A549 (cell line): ENCODE measurements around the gene SYNM. TPM values are rescaled to one million over a fixed set of nuclear protein-coding genes. Genes with fewer than 3 reads are reported as not detected.

Experiments used
- ATAC-seq, 2 experiments: fragments of 200-7000 bp in 1 of 2; fragments of >200 bp in 1 of 2; cut with Nextera tagmentation in 1 of 2; cut with Tn5 transposase in 1 of 2; 3 replicates each; pipeline versions ENCODE4 v1.8.0 to v1.9.1; 2018 to 2020; ENCODE audit warnings: mild to moderate bottlenecking in 1 of 2, moderate library complexity in 1 of 2
- CTCF ChIA-PET: fragments of 300-600 bp; sonication (Branson Sonifier 250); formaldehyde crosslinking; extraction: SDS; loops from one replicate; lab custom pipeline; 2021; ENCODE audit warnings: antibody characterized with exemption, inconsistent platforms; lab: Yijun Ruan, JAX
- POLR2A ChIA-PET: fragments of 350-600 bp; formaldehyde crosslinking; extraction: SDS; loops from one replicate; lab custom pipeline; 2021; ENCODE audit warnings: antibody characterized with exemption, inconsistent platforms; lab: Yijun Ruan, JAX
- DNase-seq, 2 experiments: peaks; one replicate each; pipeline versions ENCODE4 v3.0.0 to v3.0.0-alpha.2; 2011 to 2016; ENCODE audit warnings: low read depth in 1 of 2, low spot score in 1 of 2
- FAIRE-seq: peaks from 2 replicates; lab custom pipeline; 2011; peaks lifted over from hg19 to GRCh38; lab: Jason Lieb, UNC
- H3K27ac ChIP-seq, 2 experiments: fragments of >200 bp; sonication (Bioruptor Twin); formaldehyde crosslinking; 3 replicates each; pipeline ENCODE4 v1.5.1; 2016 to 2017
- H3K4me1 ChIP-seq: fragments of >200 bp; sonication (Bioruptor Twin); formaldehyde crosslinking; 3 replicates; pipeline ENCODE4 v1.6.1; 2016
- H3K4me2 ChIP-seq: fragments of >200 bp; sonication (Bioruptor Twin); formaldehyde crosslinking; 3 replicates; pipeline ENCODE4 v1.6.1; 2016
- H3K4me3 ChIP-seq: fragments of >200 bp; sonication (Bioruptor Twin); formaldehyde crosslinking; 3 replicates; pipeline ENCODE4 v1.5.1; 2016
- H3K9me3 ChIP-seq: fragments of >200 bp; sonication (Bioruptor Twin); formaldehyde crosslinking; 3 replicates; pipeline ENCODE4 v1.6.1; 2016
- CHD4 ChIP-seq: fragments of 200-600 bp; sonication (generic); IDR thresholded peaks from 2 replicates; pipeline ENCODE4 v1.6.1; 2016; ENCODE audit warnings: antibody characterized with exemption, mild to moderate bottlenecking, borderline replicate concordance
- EP300 ChIP-seq, 2 experiments: fragments of >200 bp; sonication (Bioruptor Twin); formaldehyde crosslinking; IDR thresholded peaks; 2 replicates in 1 of 2; 3 replicates in 1 of 2; pipeline ENCODE4 v1.6.1; 2016 to 2017
- FOSB ChIP-seq: fragments of 250-450 bp; sonication (Bioruptor Pico); IDR thresholded peaks from 2 replicates; pipeline ENCODE4 v1.5.0; 2020; ENCODE audit warnings: mild to moderate bottlenecking, moderate library complexity
- FOSL2 ChIP-seq, 2 experiments: fragments of 450-650 bp in 1 of 2; fragments of >200 bp in 1 of 2; sonication (Bioruptor Twin) in 1 of 2; formaldehyde crosslinking; IDR thresholded peaks; 2 replicates each; pipeline versions ENCODE4 v1.5.0 to v1.6.1; 2016 to 2020; ENCODE audit warnings: mild to moderate bottlenecking in 1 of 2, moderate library complexity in 1 of 2
- GATA3 ChIP-seq: IDR thresholded peaks from 2 replicates; pipeline ENCODE4 v1.6.1; 2012; ENCODE audit warnings: borderline replicate concordance
- KDM1A ChIP-seq: fragments of 200-600 bp; sonication (generic); IDR thresholded peaks from 2 replicates; pipeline ENCODE4 v1.6.1; 2016; ENCODE audit warnings: low read depth, mild to moderate bottlenecking
- NR3C1 ChIP-seq: fragments of >200 bp; sonication (Bioruptor Twin); formaldehyde crosslinking; IDR thresholded peaks from 3 replicates; pipeline ENCODE4 v1.6.1; 2017
- PHF8 ChIP-seq: fragments of 200-600 bp; sonication (generic); IDR thresholded peaks from 2 replicates; pipeline ENCODE4 v1.6.1; 2016; ENCODE audit warnings: low read depth, mild to moderate bottlenecking, antibody characterized with exemption, moderate library complexity, borderline replicate concordance
- RAD21 ChIP-seq, 2 experiments: fragments of >200 bp in 1 of 2; sonication (Bioruptor Twin) in 1 of 2; formaldehyde crosslinking in 1 of 2; IDR thresholded peaks in 1 of 2; conservative IDR thresholded peaks in 1 of 2; 2 replicates in 1 of 2; 3 replicates in 1 of 2; pipeline ENCODE4 v1.6.1; 2012 to 2018; ENCODE audit warnings: inconsistent platforms in 1 of 2
- RFX5 ChIP-seq: fragments of 450-650 bp; IDR thresholded peaks from 2 replicates; pipeline ENCODE4 v1.7.1; 2014; ENCODE audit warnings: antibody characterized with exemption, mild to moderate bottlenecking, moderate library complexity
- RNF2 ChIP-seq: fragments of 200-600 bp; sonication (generic); IDR thresholded peaks from 2 replicates; pipeline ENCODE4 v1.6.1; 2016; ENCODE audit warnings: low read depth, mild to moderate bottlenecking, antibody characterized with exemption, moderate library complexity, borderline replicate concordance
- SREBF2 ChIP-seq: fragments of 450-650 bp; IDR thresholded peaks from 2 replicates; pipeline ENCODE4 v1.6.1; 2014; ENCODE audit warnings: mild to moderate bottlenecking, moderate library complexity
- TFCP2L1 ChIP-seq: fragments of 250-450 bp; sonication (Bioruptor Pico); IDR thresholded peaks from 2 replicates; pipeline ENCODE4 v1.5.0; 2021; ENCODE audit warnings: mild to moderate bottlenecking
- TP53 ChIP-seq: fragments of 250-450 bp; sonication (Bioruptor Pico); IDR thresholded peaks from 2 replicates; pipeline ENCODE4 v1.5.0; 2021; ENCODE audit warnings: mild to moderate bottlenecking, moderate library complexity
- WGBS: methylation state at CpG from one replicate; pipeline ENCODE4 v1.1.6; 2017; ENCODE audit errors: missing lambda C conversion rate; 5-methylcytosine and 5-hydroxymethylcytosine counted together
- polyA plus RNA-seq, 4 experiments: library from polyadenylated mRNA; depleted of rRNA in 3 of 4; stranded (reverse); fragments of >200 nt; fragmentation: RNase III in 1 of 4; extraction: RNeasy Plus Mini Kit Qiagen cat#74134 plus additional on column Dnase treatment in 1 of 4; gene quantifications; 2 replicates in 3 of 4; 3 replicates in 1 of 4; pipeline ENCODE4 v1.2.3, GENCODE V29; 2011 to 2017
- TF ChIP-seq, protein P1 (sequence below): fragments of 250-450 bp; sonication (Bioruptor Pico); IDR thresholded peaks from 2 replicates; pipeline ENCODE4 v1.5.0; 2021; ENCODE audit warnings: mild to moderate bottlenecking, moderate library complexity, borderline replicate concordance
- TF ChIP-seq, protein P2 (sequence below): fragments of 450-650 bp; IDR thresholded peaks from 2 replicates; pipeline ENCODE4 v1.6.1; 2014; ENCODE audit warnings: antibody characterized with exemption
- TF ChIP-seq, protein P3 (sequence below): fragments of 150-350 bp; IDR thresholded peaks from 2 replicates; pipeline ENCODE4 v1.6.1; 2014; ENCODE audit warnings: low read depth, mild to moderate bottlenecking, low read length

Gene SYNM
- polyA plus RNA-seq, 2 of the 4 experiments (the other 2 are of a cell fraction), result 22.6 to 37.7 TPM

DNA sequence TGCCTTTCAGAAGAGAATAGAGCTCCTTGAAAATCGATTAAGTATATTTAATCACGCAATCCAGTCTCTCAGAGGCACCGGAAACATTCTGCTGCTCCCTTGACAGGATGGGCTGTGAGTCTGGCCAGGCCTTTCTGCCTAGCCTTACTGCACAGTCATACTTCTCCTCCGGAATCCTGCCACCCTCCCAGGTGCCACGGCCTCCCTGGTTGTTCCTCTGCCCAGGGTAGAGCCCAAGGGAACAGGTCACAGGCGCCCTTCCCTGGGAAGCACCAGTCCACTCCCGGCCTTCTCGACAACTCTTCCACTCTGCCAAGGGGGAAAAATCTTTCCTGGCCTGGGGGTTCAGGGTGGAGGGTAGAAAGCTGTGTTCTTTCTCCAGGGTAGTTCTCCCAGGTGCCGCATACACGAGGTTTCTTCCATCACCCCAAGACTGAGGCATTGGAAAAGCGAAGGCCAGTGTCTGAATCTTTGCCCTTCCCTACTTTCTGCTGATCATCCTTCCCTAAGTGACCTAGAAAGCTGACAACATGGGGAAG, 17.4 kb upstream of the SYNM start:
- WGBS, result 75% methylated on average over 11 of the region's 11 CpGs
- Histone ChIP-seq H3K4me3 (no peak overlapping the region), H3K9me3 (peaks cover 4% of the 10 kb centered on the region; the same call in 1 of the 3 replicates), H3K4me2 (no peak overlapping the region), H3K4me1 (no peaks in the 10 kb centered on the region), H3K27ac (no peak overlapping the region)
- CTCF ChIA-PET, result interaction anchor here (0.6 to 8.3 kb wide), 14 partner anchors 8 to 428 kb away, joined by 3 to 81 read pairs (median 4); partner anchors contain the start of gene SYNM
- DNase-seq, result no peak
- FAIRE-seq, result no peak
- peak in 1 of 2 experiments; percentile 48; a peak in 2 of 6 replicates for ATAC-seq
- TF ChIP-seq RFX5 (no peak), RAD21 (conservative IDR thresholded peaks at IDR 0.05 in 1 of 2, IDR thresholded peaks at IDR 0.05 in 1 of 2) (no peak), SREBF2 (no peak), FOSB (CRISPR knock-in tag) (no peak), PHF8 (no peak), RNF2 (no peak), CHD4 (no peak), GATA3 (no peak), EP300 (IDR thresholded peaks at IDR 0.05) (no peak), KDM1A (no peak)
- TF ChIP-seq, protein P1, sequence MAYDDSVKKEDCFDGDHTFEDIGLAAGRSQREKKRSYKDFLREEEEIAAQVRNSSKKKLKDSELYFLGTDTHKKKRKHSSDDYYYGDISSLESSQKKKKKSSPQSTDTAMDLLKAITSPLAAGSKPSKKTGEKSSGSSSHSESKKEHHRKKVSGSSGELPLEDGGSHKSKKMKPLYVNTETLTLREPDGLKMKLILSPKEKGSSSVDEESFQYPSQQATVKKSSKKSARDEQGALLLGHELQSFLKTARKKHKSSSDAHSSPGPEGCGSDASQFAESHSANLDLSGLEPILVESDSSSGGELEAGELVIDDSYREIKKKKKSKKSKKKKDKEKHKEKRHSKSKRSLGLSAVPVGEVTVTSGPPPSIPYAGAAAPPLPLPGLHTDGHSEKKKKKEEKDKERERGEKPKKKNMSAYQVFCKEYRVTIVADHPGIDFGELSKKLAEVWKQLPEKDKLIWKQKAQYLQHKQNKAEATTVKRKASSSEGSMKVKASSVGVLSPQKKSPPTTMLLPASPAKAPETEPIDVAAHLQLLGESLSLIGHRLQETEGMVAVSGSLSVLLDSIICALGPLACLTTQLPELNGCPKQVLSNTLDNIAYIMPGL (CRISPR knock-in tag), result no peak
- TF ChIP-seq, protein P2, sequence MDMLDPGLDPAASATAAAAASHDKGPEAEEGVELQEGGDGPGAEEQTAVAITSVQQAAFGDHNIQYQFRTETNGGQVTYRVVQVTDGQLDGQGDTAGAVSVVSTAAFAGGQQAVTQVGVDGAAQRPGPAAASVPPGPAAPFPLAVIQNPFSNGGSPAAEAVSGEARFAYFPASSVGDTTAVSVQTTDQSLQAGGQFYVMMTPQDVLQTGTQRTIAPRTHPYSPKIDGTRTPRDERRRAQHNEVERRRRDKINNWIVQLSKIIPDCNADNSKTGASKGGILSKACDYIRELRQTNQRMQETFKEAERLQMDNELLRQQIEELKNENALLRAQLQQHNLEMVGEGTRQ, result no peak
- POLR2A ChIA-PET, result no interaction called here

DNA sequence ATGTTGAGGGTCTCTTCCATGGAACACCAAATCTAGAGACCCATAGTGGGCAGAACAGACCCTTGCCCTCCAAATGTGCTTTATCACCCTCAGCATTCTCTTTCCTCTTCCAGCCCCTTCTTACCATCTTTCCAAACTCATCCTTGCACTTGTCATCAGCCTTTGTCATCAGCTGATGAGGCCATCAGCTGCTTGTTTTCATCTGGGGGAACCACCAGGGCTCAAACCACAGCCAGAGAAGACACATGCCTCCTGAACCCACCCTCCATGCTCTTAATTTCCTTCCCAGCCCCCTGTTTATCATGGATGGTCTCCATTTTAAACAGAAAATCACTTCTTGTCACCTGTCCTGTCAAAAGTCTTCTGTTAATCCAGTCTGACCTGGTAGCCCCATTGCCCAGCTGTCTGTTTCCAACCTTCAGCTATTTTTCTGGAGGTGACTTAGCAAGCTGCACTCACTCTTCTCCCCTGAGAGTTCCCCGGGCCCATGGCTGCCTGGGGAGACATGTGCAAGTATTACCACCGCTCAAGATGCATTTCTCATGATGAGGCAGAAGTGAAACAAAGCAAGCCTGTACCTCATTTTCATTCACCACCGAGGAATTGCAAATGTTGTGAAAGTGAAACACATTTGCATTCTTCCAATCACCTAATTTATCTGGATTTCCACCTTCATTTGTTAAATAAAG, 14.7 kb upstream of the SYNM start:
- H3K27ac ChIP-seq, result no peak overlapping the region
- H3K9me3 ChIP-seq, result no peaks in the 10 kb centered on the region
- ChIA-PET CTCF (interaction anchor here (0.6 to 8.3 kb wide), 8 partner anchors 10 to 508 kb away, joined by 3 to 81 read pairs (median 6); partner anchors contain the start of gene SYNM), POLR2A (no interaction called here)
- H3K4me2 ChIP-seq, result no peak overlapping the region
- WGBS, result 61% methylated on average over 3 of the region's 3 CpGs
- ATAC-seq (no peak), DNase-seq (no peak), FAIRE-seq (no peak)
- no peaks in the 10 kb centered on the region for H3K4me1 ChIP-seq
- TF ChIP-seq SREBF2 (no peak), NR3C1 (no peak), FOSL2 (IDR thresholded peaks at IDR 0.05) (no peak), FOSL2 (CRISPR knock-in tag; IDR thresholded peaks at IDR 0.05) (no peak), TP53 (CRISPR knock-in tag) (no peak), KDM1A (no peak), TFCP2L1 (CRISPR knock-in tag) (no peak)
- TF ChIP-seq, all 56 proteins: peak for 0
- no peak overlapping the region for H3K4me3 ChIP-seq

DNA sequence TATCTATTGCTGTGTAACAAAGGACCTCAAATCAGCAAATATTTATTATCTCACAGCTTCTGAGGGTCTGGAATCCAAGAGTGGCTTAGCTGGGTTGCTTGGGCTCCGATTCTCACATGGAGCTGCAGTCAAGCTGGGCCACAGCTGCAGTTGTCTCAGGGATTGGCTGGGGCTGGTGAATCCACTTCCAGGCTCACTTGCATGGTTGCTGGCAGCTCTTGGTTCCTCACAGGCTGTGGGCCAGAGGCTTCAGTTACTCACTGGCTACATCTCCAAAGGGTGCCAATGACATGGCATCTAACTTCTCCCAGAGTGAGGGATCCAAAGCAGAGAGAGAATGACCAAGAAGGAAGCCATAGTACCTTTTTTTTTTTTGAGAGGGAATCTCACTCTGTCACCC, 13.9 kb upstream of the SYNM start:
- H3K4me1 ChIP-seq, result no peaks in the 10 kb centered on the region
- TF ChIP-seq, protein P3, sequence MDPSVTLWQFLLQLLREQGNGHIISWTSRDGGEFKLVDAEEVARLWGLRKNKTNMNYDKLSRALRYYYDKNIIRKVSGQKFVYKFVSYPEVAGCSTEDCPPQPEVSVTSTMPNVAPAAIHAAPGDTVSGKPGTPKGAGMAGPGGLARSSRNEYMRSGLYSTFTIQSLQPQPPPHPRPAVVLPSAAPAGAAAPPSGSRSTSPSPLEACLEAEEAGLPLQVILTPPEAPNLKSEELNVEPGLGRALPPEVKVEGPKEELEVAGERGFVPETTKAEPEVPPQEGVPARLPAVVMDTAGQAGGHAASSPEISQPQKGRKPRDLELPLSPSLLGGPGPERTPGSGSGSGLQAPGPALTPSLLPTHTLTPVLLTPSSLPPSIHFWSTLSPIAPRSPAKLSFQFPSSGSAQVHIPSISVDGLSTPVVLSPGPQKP, result no peak
- 60% methylated on average over 1 of the region's 1 CpG for WGBS
- H3K4me2 ChIP-seq, result no peak overlapping the region
- FAIRE-seq (no peak), DNase-seq (no peak), ATAC-seq (no peak)
- ChIA-PET POLR2A (no interaction called here), CTCF (interaction anchor here (1.0 to 8.3 kb wide), 5 partner anchors 9 to 316 kb away, joined by 3 to 81 read pairs (median 6); no protein-coding TSS in a partner anchor)
- H3K27ac ChIP-seq, result no peak overlapping the region
- no peaks in the 10 kb centered on the region for H3K9me3 ChIP-seq
- H3K4me3 ChIP-seq, result no peak overlapping the region
